ENCODE results near the gene RNU6-1. TPM values are rescaled to one million over a fixed set of nuclear protein-coding genes. Genes with fewer than 3 reads are reported as not detected.

RNU6-1 gene
- total and polyA plus RNA-seq, 10 donors, result not detected

DNA sequence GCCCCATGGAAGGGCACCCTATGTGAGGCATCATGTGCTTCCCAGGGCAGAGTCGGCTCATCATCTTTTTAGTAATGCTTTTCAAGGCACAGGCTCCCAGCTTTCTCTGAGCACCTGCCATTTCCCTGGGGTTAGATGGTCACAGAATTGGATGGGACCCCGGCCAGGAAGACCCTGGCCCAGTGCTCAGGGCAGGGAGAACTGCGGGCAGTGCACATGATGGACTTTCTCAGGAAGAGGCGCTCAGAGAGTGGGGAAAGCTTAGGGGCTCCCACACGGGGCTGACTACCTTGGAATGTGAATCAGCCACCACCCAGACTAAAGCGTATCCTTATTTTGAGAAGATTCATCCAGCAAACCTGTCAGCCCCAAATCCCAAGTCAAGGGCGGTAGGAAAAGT is 31.0 kb downstream of the RNU6-1 start:
- H3K27me3 ChIP-seq (replicated peaks in 1 of 7), result no peaks in the 10 kb centered on the region
- H3K9me3 ChIP-seq, result no peaks in the 10 kb centered on the region
- peaks cover 0 to 49% (median 2%) of the 10 kb centered on the region in 6 donors for H3K36me3 ChIP-seq
- H3K27ac ChIP-seq, result no peak overlapping the region
- DNase-seq, result peak; percentile 41
- H3K4me1 ChIP-seq, result peaks cover 0 to 13% (median 6%) of the 10 kb centered on the region in 6 donors
- H3K4me3 ChIP-seq, result no peak overlapping the region
- WGBS, 5 donors, result 85 to 96% (median 93%) methylated on average over 7 of the region's 7 CpGs
- TF ChIP-seq POLR2AphosphoS5 (IDR thresholded peaks at IDR 0.05) (no peak), POLR2A (IDR thresholded peaks at IDR 0.05) (no peak), CTCF (IDR thresholded peaks at IDR 0.05 in 8 of 11, conservative IDR thresholded peaks at IDR 0.05 in 3 of 11) (no peak)
- intact Hi-C loops (cut with DNase I; ENCODE audit: low total_unique reads), result no loop called here

- Histone ChIP-seq H3K4me1 (peaks cover 0 to 13% (median 5%) of the 10 kb centered on the region in 6 donors), H3K4me3 (no peak overlapping the region), H3K9me3 (no peaks in the 10 kb centered on the region), H3K27ac (no peak overlapping the region), H3K27me3 (replicated peaks in 1 of 7) (no peaks in the 10 kb centered on the region), H3K36me3 (peaks cover 0 to 58% (median 4%) of the 10 kb centered on the region in 6 donors)
- 86 to 100% (median 98%) methylated on average over 7 of the region's 7 CpGs for whole genome bisulfite sequencing, 5 donors
- DNase-seq, result peak; percentile 36
- no peak for TF ChIP-seq POLR2AphosphoS5 (IDR thresholded peaks at IDR 0.05)
- intact Hi-C loops (cut with DNase I; ENCODE audit: low total_unique reads), result no loop called here
Measured at GRCh38 chr15:67807836-67808235, 32.0 kb downstream of the RNU6-1 start.

DNA sequence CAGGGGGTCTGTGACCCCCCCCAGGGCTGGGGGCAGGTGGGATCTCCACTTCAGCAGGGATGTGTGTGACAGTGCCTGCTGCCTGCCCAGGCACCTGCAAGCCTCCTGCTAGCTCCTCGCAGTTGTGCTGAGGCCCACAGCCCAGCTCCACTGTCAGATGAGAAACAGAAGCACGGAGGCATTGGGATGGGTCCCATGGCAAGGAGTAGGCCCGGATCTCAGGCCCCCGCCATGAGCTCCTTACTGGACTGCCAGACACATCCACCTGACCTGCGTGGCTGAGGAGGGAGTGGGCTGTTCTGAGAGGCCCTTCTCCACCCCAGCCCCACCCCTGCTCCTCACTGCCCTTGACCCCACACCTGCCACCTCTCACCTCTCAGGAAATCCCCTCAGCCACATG is 32.7 kb downstream of the RNU6-1 start:
- Histone ChIP-seq H3K4me1 (peaks cover 0 to 13% (median 3%) of the 10 kb centered on the region in 6 donors), H3K4me3 (no peak overlapping the region), H3K27me3 (replicated peaks in 1 of 7) (no peaks in the 10 kb centered on the region), H3K36me3 (peaks cover 0 to 65% (median 5%) of the 10 kb centered on the region in 6 donors), H3K9me3 (no peaks in the 10 kb centered on the region), H3K27ac (no peak overlapping the region)
- DNase-seq, result peak; percentile 65
- 89 to 97% (median 95%) methylated on average over 5 of the region's 5 CpGs for WGBS, 5 donors
- intact Hi-C loops (cut with DNase I; ENCODE audit: low total_unique reads), result no loop called here
- TF ChIP-seq POLR2AphosphoS5 (IDR thresholded peaks at IDR 0.05), result no peak
- no peak for TF ChIP-seq CTCF (IDR thresholded peaks at IDR 0.05 in 8 of 11, conservative IDR thresholded peaks at IDR 0.05 in 3 of 11)
- no peak for TF ChIP-seq POLR2A (IDR thresholded peaks at IDR 0.05)

GRCh38 chr15:67806536-67806935 is 33.3 kb downstream of the RNU6-1 start:
- Histone ChIP-seq H3K9me3 (no peaks in the 10 kb centered on the region), H3K4me1 (peaks cover 0 to 8% (median 3%) of the 10 kb centered on the region in 6 donors), H3K4me3 (no peak overlapping the region), H3K36me3 (peaks cover 0 to 71% (median 5%) of the 10 kb centered on the region in 6 donors), H3K27ac (no peak overlapping the region), H3K27me3 (replicated peaks in 1 of 7) (no peaks in the 10 kb centered on the region)
- 94 to 98% (median 97%) methylated on average over 9 to 18 of the region's 18 CpGs for WGBS, 5 donors
- DNase-seq, result peak; percentile 68
- intact Hi-C loops (cut with DNase I; ENCODE audit: low total_unique reads), result no loop called here
- TF ChIP-seq POLR2AphosphoS5 (IDR thresholded peaks at IDR 0.05) (no peak), POLR2A (IDR thresholded peaks at IDR 0.05) (no peak)

DNA sequence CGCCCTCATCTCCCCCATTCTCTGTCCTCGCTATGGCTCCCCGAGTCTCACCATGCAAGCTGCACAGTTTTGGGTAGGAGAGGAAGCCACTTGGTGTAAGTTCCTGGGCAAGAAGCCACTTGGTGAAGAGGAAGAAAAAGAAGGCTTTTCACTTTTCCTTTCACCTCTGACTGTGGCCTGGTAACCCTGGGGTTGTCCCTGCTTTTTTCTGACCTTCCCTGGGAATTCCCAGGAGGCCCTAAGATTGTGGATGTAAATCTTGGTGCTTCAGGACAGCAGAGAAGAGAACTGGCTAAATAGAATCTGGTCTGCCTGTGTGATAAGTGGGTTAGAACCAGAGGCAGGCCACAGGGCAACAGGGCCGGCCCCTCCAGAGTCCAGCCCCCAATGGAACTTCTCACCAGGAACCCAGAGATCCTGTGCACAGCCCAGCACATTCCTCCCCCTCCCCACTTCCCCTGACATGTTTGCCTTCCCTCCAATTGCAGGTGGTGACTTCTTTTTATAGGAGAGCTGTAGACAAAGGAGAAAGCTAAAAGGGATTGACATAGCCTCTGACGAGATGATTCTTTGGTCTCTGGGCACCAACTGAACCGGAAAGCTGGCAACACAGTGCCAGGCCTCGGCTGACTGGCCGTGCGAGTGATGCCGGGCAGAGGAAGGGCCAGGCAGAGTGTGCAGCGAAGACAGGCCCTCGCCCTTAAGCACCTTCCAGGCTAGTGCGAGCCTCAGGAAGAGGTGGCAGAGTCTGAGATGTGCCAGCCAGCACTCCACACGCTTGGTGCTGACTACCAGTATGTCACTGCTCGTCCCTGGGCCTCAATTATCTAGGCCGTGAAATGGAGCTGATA is 34.0 kb downstream of the RNU6-1 start:
- WGBS, 5 donors, result 81 to 87% (median 84%) methylated on average over 16 of the region's 16 CpGs
- H3K4me1 ChIP-seq, result peaks cover 0 to 8% (median 3%) of the 10 kb centered on the region in 6 donors
- H3K9me3 ChIP-seq, result no peaks in the 10 kb centered on the region
- no peak for TF ChIP-seq POLR2A (IDR thresholded peaks at IDR 0.05)
- TF ChIP-seq POLR2AphosphoS5 (IDR thresholded peaks at IDR 0.05), result no peak
- no peak for TF ChIP-seq CTCF (IDR thresholded peaks at IDR 0.05 in 8 of 11, conservative IDR thresholded peaks at IDR 0.05 in 3 of 11)
- peaks cover 0 to 72% (median 5%) of the 10 kb centered on the region in 6 donors for H3K36me3 ChIP-seq
- no peak overlapping the region for H3K4me3 ChIP-seq
- H3K27ac ChIP-seq, result no peak overlapping the region
- intact Hi-C loops (cut with DNase I; ENCODE audit: low total_unique reads), result no loop called here
- H3K27me3 ChIP-seq (replicated peaks in 1 of 7), result no peaks in the 10 kb centered on the region
- peak; percentile 42 for DNase-seq
